Endodermal cell (in vitro differentiated cells): ENCODE results near the gene CHMP4B. TPM values are rescaled to one million over a fixed set of nuclear protein-coding genes. Genes with fewer than 3 reads are reported as not detected.

ENCODE experiments used
- DNase-seq: peaks from one replicate; pipeline ENCODE4 v3.0.0-alpha.2; 2017
- H3K27ac ChIP-seq: 2 replicates; pipeline ENCODE4 v1.5.1; 2013; ENCODE audit warnings: mild to moderate bottlenecking, low read depth, low read length, moderate library complexity
- H3K27me3 ChIP-seq: 2 replicates; pipeline ENCODE4 v1.6.1; 2013; ENCODE audit warnings: mild to moderate bottlenecking, low read length, moderate library complexity; ENCODE audit not compliant: insufficient read depth, control insufficient read depth, poor library complexity, severe bottlenecking
- H3K36me3 ChIP-seq: 2 replicates; pipeline ENCODE4 v1.7.0; 2013; ENCODE audit warnings: mild to moderate bottlenecking, low read length, moderate library complexity; ENCODE audit not compliant: control insufficient read depth, insufficient read depth
- H3K4me1 ChIP-seq: one replicate; pipeline ENCODE4 v1.7.0; 2013; ENCODE audit warnings: low read length; ENCODE audit not compliant: control insufficient read depth, insufficient read depth
- H3K4me3 ChIP-seq: 2 replicates; pipeline ENCODE4 v1.5.1; 2013; ENCODE audit warnings: mild to moderate bottlenecking, low read length, moderate library complexity
- H3K9ac ChIP-seq: 2 replicates; pipeline ENCODE4 v1.6.1; 2013; ENCODE audit warnings: mild to moderate bottlenecking, low read length, moderate library complexity; ENCODE audit not compliant: poor library complexity, severe bottlenecking; ENCODE audit errors: extremely low read depth
- H3K9me3 ChIP-seq: 2 replicates; pipeline ENCODE4 v1.6.1; 2013; ENCODE audit warnings: mild to moderate bottlenecking, low read length, moderate library complexity; ENCODE audit not compliant: control insufficient read depth
- H3K27ac Mint-ChIP-seq: 2 replicates; pipeline ENCODE4 v1.8.0; 2020; ENCODE audit warnings: mixed read lengths
- H3K27me3 Mint-ChIP-seq: 2 replicates; pipeline ENCODE4 v1.8.0; 2021; ENCODE audit warnings: mild to moderate bottlenecking, mixed read lengths; ENCODE audit not compliant: insufficient read depth
- H3K36me3 Mint-ChIP-seq: 2 replicates; pipeline ENCODE4 v1.8.0; 2020; ENCODE audit warnings: low read depth, mixed read lengths
- H3K4me1 Mint-ChIP-seq: 2 replicates; pipeline ENCODE4 v1.8.0; 2020; ENCODE audit warnings: mixed read lengths
- H3K4me3 Mint-ChIP-seq: 2 replicates; pipeline ENCODE4 v1.8.0; 2020; ENCODE audit warnings: mild to moderate bottlenecking, moderate library complexity, mixed read lengths
- H3K9me3 Mint-ChIP-seq: 2 replicates; pipeline ENCODE4 v1.8.0; 2020; ENCODE audit warnings: mild to moderate bottlenecking, mixed read lengths
- CTCF ChIP-seq: fragments of 200-600 bp; sonication (generic); conservative IDR thresholded peaks from 2 replicates; pipeline ENCODE4 v1.5.0; 2021; ENCODE audit warnings: antibody characterized with exemption, mild to moderate bottlenecking
- WGBS, 2 experiments: methylation state at CpG; one replicate each; pipeline versions ENCODE4 v1.1.5 to v1.1.7; 2013; ENCODE audit warnings: missing lambda C conversion rate in 2 of 2, mixed read lengths in 1 of 2; ENCODE audit not compliant: insufficient coverage in 1 of 2, insufficient read length in 1 of 2; 5-methylcytosine and 5-hydroxymethylcytosine counted together
- total RNA-seq, 2 donors: library from RNA; stranded (reverse); fragmentation: NEBNext Ultra II Directional in 1 of 2; extraction: Animal tissue kit (Norgen Biotek cat#: 25700) in 1 of 2; gene quantifications; 2 replicates in 1 of 2; 3 replicates in 1 of 2; pipeline ENCODE4 v1.2.1, GENCODE V29; 2021

Gene CHMP4B
- total RNA-seq, 2 donors from 2014 or later: 81.5 to 116 TPM

- TF ChIP-seq CTCF: no peak
- peaks cover 7% of the 10 kb centered on the region for H3K9me3 Mint-ChIP-seq
- H3K4me1 Mint-ChIP-seq: peaks cover 7% of the 10 kb centered on the region
- Histone ChIP-seq H3K9me3 (peaks cover 4% of the 10 kb centered on the region), H3K36me3 (no peaks in the 10 kb centered on the region), H3K4me1 (no peaks in the 10 kb centered on the region), H3K9ac (no peak overlapping the region), H3K4me3 (no peak overlapping the region), H3K27ac (no peak overlapping the region), H3K27me3 (no peaks in the 10 kb centered on the region)
- no peaks in the 10 kb centered on the region for H3K27me3 Mint-ChIP-seq
- 91 to 95% methylated on average over 17 to 21 of the region's 21 CpGs for WGBS, 2 experiments
- no peak overlapping the region for H3K27ac Mint-ChIP-seq
- H3K36me3 Mint-ChIP-seq: peaks cover 4% of the 10 kb centered on the region
- no peak for DNase-seq
- no peak overlapping the region for H3K4me3 Mint-ChIP-seq
These were observed 17.9 kb upstream of the CHMP4B start for GRCh38 chr20:33793011-33793931.

GRCh38 chr20:33796263-33796906 lies 14.8 kb upstream of the CHMP4B start:
- peaks cover 14% of the 10 kb centered on the region for H3K9me3 Mint-ChIP-seq
- H3K27me3 ChIP-seq: no peaks in the 10 kb centered on the region
- no peaks in the 10 kb centered on the region for H3K36me3 ChIP-seq
- DNase-seq: no peak
- no peak overlapping the region for H3K27ac ChIP-seq
- no peak overlapping the region for H3K27ac Mint-ChIP-seq
- no peak overlapping the region for H3K4me3 ChIP-seq
- no peaks in the 10 kb centered on the region for H3K36me3 Mint-ChIP-seq
- 88 to 91% methylated on average over 5 to 9 of the region's 9 CpGs for WGBS, 2 experiments
- no peaks in the 10 kb centered on the region for H3K4me1 ChIP-seq
- no peak overlapping the region for H3K4me3 Mint-ChIP-seq
- no peak overlapping the region for H3K9ac ChIP-seq
- no peaks in the 10 kb centered on the region for H3K27me3 Mint-ChIP-seq
- H3K9me3 ChIP-seq: peaks cover 5% of the 10 kb centered on the region
- H3K4me1 Mint-ChIP-seq: peaks cover 7% of the 10 kb centered on the region
- TF ChIP-seq CTCF: no peak

GRCh38 chr20:33796907-33797544 lies 14.1 kb upstream of the CHMP4B start:
- Histone ChIP-seq H3K36me3 (no peaks in the 10 kb centered on the region), H3K9me3 (peaks cover 5% of the 10 kb centered on the region), H3K4me3 (no peak overlapping the region), H3K4me1 (no peaks in the 10 kb centered on the region), H3K27me3 (no peaks in the 10 kb centered on the region), H3K9ac (no peak overlapping the region), H3K27ac (no peak overlapping the region)
- H3K36me3 Mint-ChIP-seq: no peaks in the 10 kb centered on the region
- 94% methylated on average over 3 to 5 of the region's 5 CpGs for WGBS, 2 experiments
- peaks cover 7% of the 10 kb centered on the region for H3K4me1 Mint-ChIP-seq
- peaks cover 17% of the 10 kb centered on the region for H3K9me3 Mint-ChIP-seq
- TF ChIP-seq CTCF: no peak
- peak overlapping the region; percentile 26 for H3K27ac Mint-ChIP-seq
- no peak overlapping the region for H3K4me3 Mint-ChIP-seq
- no peak for DNase-seq
- H3K27me3 Mint-ChIP-seq: no peaks in the 10 kb centered on the region
